Activated CD4-positive, alpha-beta T cell treated with anti-CD3 and anti-CD28 coated beads, Interleukin-2, amount 50 U/mL, for 16 hours (primary cell): ENCODE results near the gene IFI30.

Experiments used
- DNase-seq: peaks from one replicate; pipeline ENCODE4 v3.0.0-alpha.2; 2020

The IFI30 gene

GRCh38 chr19:18226956-18227780, 53.6 kb downstream of the IFI30 start:
- DNase-seq: no peak
